ENCODE results near the gene CEP104. TPM values are rescaled to one million over a fixed set of nuclear protein-coding genes. Genes with fewer than 3 reads are reported as not detected.

CEP104 gene
- total and polyA plus RNA-seq, 2 experiments from 2014 or later = 20.5 to 32.2 TPM

GRCh38 chr1:3846541-3846940 lies 10.5 kb downstream of the CEP104 start:
- Histone ChIP-seq H4K20me1 (replicated peaks; ENCODE audit: insufficient read depth) (no peaks in the 10 kb centered on the region; the same call in 1 of the 2 replicates), H3K27ac (ENCODE audit: low read depth) (no peak overlapping the region), H3K4me3 (no peak overlapping the region), H3K9me2 (ENCODE audit: insufficient read depth) (no peaks in the 10 kb centered on the region), H3K4me2 (no peak overlapping the region), H3K4me1 (ENCODE audit: insufficient read depth) (no peaks in the 10 kb centered on the region), H3K36me3 (ENCODE audit: insufficient read depth) (0 out of 2 replicates have a peak, but pooled peaks cover 4% of the 10 kb centered on the region), H3F3A (replicated peaks; ENCODE audit: low read depth) (no peaks in the 10 kb centered on the region), H2AFZ (no peak overlapping the region), H3K79me2 (replicated peaks; ENCODE audit: insufficient read depth) (no peaks in the 10 kb centered on the region), H3K27me3 (ENCODE audit: insufficient read depth) (no peaks in the 10 kb centered on the region)
- Mint-ChIP-seq H3K9me3 (no peaks in the 10 kb centered on the region), H3K27me3 (ENCODE audit: insufficient read depth, low read depth, poor library complexity) (peaks cover 2% of the 10 kb centered on the region), H3K4me3 (no peak overlapping the region), H3K4me1 (no peaks in the 10 kb centered on the region), H3K36me3 (ENCODE audit: low read depth) (peaks cover 16% of the 10 kb centered on the region; the same call in 2 of the 3 replicates), H3K27ac (no peak overlapping the region)
- no peak for ATAC-seq
- TF ChIP-seq EZH2phosphoT487 (IDR thresholded peaks at IDR 0.05; ENCODE audit: unreplicated experiment) = no peak
- no peak for TF ChIP-seq NANOG (IDR thresholded peaks at IDR 0.05; ENCODE audit: borderline replicate concordance)
- no peak for TF ChIP-seq JUNB (IDR thresholded peaks at IDR 0.05; ENCODE audit: unreplicated experiment)
- TF ChIP-seq STAT1 (IDR thresholded peaks at IDR 0.05; ENCODE audit: unreplicated experiment) = no peak
- TF ChIP-seq, protein P1, sequence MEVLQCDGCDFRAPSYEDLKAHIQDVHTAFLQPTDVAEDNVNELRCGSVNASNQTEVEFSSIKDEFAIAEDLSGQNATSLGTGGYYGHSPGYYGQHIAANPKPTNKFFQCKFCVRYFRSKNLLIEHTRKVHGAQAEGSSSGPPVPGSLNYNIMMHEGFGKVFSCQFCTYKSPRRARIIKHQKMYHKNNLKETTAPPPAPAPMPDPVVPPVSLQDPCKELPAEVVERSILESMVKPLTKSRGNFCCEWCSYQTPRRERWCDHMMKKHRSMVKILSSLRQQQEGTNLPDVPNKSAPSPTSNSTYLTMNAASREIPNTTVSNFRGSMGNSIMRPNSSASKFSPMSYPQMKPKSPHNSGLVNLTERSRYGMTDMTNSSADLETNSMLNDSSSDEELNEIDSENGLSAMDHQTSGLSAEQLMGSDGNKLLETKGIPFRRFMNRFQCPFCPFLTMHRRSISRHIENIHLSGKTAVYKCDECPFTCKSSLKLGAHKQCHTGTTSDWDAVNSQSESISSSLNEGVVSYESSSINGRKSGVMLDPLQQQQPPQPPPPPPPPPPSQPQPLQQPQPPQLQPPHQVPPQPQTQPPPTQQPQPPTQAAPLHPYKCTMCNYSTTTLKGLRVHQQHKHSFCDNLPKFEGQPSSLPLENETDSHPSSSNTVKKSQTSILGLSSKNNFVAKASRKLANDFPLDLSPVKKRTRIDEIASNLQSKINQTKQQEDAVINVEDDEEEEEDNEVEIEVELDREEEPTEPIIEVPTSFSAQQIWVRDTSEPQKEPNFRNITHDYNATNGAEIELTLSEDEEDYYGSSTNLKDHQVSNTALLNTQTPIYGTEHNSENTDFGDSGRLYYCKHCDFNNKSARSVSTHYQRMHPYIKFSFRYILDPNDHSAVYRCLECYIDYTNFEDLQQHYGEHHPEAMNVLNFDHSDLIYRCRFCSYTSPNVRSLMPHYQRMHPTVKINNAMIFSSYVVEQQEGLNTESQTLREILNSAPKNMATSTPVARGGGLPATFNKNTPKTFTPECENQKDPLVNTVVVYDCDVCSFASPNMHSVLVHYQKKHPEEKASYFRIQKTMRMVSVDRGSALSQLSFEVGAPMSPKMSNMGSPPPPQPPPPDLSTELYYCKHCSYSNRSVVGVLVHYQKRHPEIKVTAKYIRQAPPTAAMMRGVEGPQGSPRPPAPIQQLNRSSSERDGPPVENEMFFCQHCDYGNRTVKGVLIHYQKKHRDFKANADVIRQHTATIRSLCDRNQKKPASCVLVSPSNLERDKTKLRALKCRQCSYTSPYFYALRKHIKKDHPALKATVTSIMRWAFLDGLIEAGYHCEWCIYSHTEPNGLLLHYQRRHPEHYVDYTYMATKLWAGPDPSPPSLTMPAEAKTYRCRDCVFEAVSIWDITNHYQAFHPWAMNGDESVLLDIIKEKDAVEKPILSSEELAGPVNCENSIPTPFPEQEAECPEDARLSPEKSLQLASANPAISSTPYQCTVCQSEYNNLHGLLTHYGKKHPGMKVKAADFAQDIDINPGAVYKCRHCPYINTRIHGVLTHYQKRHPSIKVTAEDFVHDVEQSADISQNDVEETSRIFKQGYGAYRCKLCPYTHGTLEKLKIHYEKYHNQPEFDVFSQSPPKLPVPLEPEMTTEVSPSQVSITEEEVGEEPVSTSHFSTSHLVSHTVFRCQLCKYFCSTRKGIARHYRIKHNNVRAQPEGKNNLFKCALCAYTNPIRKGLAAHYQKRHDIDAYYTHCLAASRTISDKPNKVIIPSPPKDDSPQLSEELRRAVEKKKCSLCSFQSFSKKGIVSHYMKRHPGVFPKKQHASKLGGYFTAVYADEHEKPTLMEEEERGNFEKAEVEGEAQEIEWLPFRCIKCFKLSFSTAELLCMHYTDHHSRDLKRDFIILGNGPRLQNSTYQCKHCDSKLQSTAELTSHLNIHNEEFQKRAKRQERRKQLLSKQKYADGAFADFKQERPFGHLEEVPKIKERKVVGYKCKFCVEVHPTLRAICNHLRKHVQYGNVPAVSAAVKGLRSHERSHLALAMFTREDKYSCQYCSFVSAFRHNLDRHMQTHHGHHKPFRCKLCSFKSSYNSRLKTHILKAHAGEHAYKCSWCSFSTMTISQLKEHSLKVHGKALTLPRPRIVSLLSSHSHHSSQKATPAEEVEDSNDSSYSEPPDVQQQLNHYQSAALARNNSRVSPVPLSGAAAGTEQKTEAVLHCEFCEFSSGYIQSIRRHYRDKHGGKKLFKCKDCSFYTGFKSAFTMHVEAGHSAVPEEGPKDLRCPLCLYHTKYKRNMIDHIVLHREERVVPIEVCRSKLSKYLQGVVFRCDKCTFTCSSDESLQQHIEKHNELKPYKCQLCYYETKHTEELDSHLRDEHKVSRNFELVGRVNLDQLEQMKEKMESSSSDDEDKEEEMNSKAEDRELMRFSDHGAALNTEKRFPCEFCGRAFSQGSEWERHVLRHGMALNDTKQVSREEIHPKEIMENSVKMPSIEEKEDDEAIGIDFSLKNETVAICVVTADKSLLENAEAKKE (CRISPR knock-in tag; IDR thresholded peaks at IDR 0.05) = no peak
- no peak for TF ChIP-seq CTCF (conservative IDR thresholded peaks at IDR 0.05; ENCODE audit: low read depth in 2 of 2)
- TF ChIP-seq, protein P2, sequence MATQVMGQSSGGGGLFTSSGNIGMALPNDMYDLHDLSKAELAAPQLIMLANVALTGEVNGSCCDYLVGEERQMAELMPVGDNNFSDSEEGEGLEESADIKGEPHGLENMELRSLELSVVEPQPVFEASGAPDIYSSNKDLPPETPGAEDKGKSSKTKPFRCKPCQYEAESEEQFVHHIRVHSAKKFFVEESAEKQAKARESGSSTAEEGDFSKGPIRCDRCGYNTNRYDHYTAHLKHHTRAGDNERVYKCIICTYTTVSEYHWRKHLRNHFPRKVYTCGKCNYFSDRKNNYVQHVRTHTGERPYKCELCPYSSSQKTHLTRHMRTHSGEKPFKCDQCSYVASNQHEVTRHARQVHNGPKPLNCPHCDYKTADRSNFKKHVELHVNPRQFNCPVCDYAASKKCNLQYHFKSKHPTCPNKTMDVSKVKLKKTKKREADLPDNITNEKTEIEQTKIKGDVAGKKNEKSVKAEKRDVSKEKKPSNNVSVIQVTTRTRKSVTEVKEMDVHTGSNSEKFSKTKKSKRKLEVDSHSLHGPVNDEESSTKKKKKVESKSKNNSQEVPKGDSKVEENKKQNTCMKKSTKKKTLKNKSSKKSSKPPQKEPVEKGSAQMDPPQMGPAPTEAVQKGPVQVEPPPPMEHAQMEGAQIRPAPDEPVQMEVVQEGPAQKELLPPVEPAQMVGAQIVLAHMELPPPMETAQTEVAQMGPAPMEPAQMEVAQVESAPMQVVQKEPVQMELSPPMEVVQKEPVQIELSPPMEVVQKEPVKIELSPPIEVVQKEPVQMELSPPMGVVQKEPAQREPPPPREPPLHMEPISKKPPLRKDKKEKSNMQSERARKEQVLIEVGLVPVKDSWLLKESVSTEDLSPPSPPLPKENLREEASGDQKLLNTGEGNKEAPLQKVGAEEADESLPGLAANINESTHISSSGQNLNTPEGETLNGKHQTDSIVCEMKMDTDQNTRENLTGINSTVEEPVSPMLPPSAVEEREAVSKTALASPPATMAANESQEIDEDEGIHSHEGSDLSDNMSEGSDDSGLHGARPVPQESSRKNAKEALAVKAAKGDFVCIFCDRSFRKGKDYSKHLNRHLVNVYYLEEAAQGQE (IDR thresholded peaks at IDR 0.05; ENCODE audit: unreplicated experiment) = no peak
- TF ChIP-seq POLR2AphosphoS5 (IDR thresholded peaks at IDR 0.05; ENCODE audit: low read depth) = no peak
- TF ChIP-seq CREB1 (CRISPR knock-in tag; IDR thresholded peaks at IDR 0.05; ENCODE audit: low read depth) = no peak
- no peak for TF ChIP-seq ZNF114 (CRISPR knock-in tag; IDR thresholded peaks at IDR 0.05)
- TF ChIP-seq, protein P3, sequence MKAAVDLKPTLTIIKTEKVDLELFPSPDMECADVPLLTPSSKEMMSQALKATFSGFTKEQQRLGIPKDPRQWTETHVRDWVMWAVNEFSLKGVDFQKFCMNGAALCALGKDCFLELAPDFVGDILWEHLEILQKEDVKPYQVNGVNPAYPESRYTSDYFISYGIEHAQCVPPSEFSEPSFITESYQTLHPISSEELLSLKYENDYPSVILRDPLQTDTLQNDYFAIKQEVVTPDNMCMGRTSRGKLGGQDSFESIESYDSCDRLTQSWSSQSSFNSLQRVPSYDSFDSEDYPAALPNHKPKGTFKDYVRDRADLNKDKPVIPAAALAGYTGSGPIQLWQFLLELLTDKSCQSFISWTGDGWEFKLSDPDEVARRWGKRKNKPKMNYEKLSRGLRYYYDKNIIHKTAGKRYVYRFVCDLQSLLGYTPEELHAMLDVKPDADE (IDR thresholded peaks at IDR 0.05) = no peak
- TF ChIP-seq EZH2 (IDR thresholded peaks at IDR 0.05; ENCODE audit: low read depth, unreplicated experiment) = no peak
- TF ChIP-seq ZNF331 (CRISPR knock-in tag; IDR thresholded peaks at IDR 0.05; ENCODE audit: low read depth) = no peak
- DNase-seq (ENCODE audit: low spot score) = no peak

Measured in GM23338 (cell line).